HepG2 (cell line): ENCODE data around the gene CDC123.

Source experiments
- CCAR2 ChIP-seq: fragments of 200-400 bp; formaldehyde crosslinking; optimal IDR thresholded peaks from 2 replicates; pipeline ENCODE3; 2018; ENCODE audit warnings: low read depth, mild to moderate bottlenecking, low read length, moderate library complexity
- CEBPG ChIP-seq: IDR thresholded peaks from 2 replicates; pipeline ENCODE4 v1.6.1; 2016
- ERF ChIP-seq: IDR thresholded peaks from 2 replicates; pipeline ENCODE4 v1.6.1; 2018; ENCODE audit warnings: missing biosample characterization, missing genetic modification reagents
- HOXA7 ChIP-seq: sonication (generic); formaldehyde crosslinking; IDR thresholded peaks from 2 replicates; pipeline ENCODE4 v1.8.1; 2022; ENCODE audit warnings: mild to moderate bottlenecking, missing genetic modification reagents, moderate library complexity
- NFIC ChIP-seq: IDR thresholded peaks from 2 replicates; pipeline ENCODE4 v1.6.1; 2012; ENCODE audit warnings: mild to moderate bottlenecking, low read length, inconsistent platforms
- NR2C2 ChIP-seq: sonication (generic); formaldehyde crosslinking; IDR thresholded peaks from 2 replicates; pipeline ENCODE4 v1.4.0; 2020; ENCODE audit warnings: missing genetic modification reagents, mild to moderate bottlenecking, moderate library complexity, borderline replicate concordance
- PHF8 ChIP-seq: sonication (generic); formaldehyde crosslinking; IDR thresholded peaks from 2 replicates; pipeline ENCODE4 v1.5.0; 2020; ENCODE audit warnings: missing genetic modification reagents
- RORA ChIP-seq: sonication (generic); formaldehyde crosslinking; IDR thresholded peaks from 2 replicates; pipeline ENCODE4 v1.5.0; 2020; ENCODE audit warnings: mild to moderate bottlenecking, missing genetic modification reagents, moderate library complexity
- SMARCC2 ChIP-seq: fragments of 450-650 bp; IDR thresholded peaks from 2 replicates; pipeline ENCODE4 v1.6.1; 2017; ENCODE audit warnings: antibody characterized with exemption, mild to moderate bottlenecking
- ZNF275 ChIP-seq: sonication (generic); formaldehyde crosslinking; IDR thresholded peaks from 2 replicates; pipeline ENCODE4 v1.8.0; 2022; ENCODE audit warnings: missing genetic modification reagents, mild to moderate bottlenecking, inconsistent platforms, borderline replicate concordance
- ZNF281 ChIP-seq: sonication (generic); formaldehyde crosslinking; IDR thresholded peaks from 2 replicates; pipeline ENCODE4 v1.4.0; 2020; ENCODE audit warnings: missing genetic modification reagents, borderline replicate concordance

GRCh38 chr10:12184165-12184564, 11.8 kb upstream of the CDC123 start:
- TF ChIP-seq ZNF275 (CRISPR knock-in tag) (no peak), CCAR2 (no peak), NR2C2 (no peak), SMARCC2 (no peak), NFIC (no peak), HOXA7 (CRISPR knock-in tag) (no peak), PHF8 (CRISPR knock-in tag) (no peak), ZNF281 (CRISPR knock-in tag) (no peak), CEBPG (CRISPR knock-in tag) (no peak), ERF (CRISPR knock-in tag) (no peak), RORA (CRISPR knock-in tag) (no peak)
